ENCODE measurements around the gene CPHXL. TPM values are rescaled to one million over a fixed set of nuclear protein-coding genes. Genes with fewer than 3 reads are reported as not detected.

CPHXL gene
- total and polyA plus RNA-seq, 9 of the 15 experiments (the other 6 are each of a cell fraction or from before 2014, with no cell fraction given), result not detected

DNA sequence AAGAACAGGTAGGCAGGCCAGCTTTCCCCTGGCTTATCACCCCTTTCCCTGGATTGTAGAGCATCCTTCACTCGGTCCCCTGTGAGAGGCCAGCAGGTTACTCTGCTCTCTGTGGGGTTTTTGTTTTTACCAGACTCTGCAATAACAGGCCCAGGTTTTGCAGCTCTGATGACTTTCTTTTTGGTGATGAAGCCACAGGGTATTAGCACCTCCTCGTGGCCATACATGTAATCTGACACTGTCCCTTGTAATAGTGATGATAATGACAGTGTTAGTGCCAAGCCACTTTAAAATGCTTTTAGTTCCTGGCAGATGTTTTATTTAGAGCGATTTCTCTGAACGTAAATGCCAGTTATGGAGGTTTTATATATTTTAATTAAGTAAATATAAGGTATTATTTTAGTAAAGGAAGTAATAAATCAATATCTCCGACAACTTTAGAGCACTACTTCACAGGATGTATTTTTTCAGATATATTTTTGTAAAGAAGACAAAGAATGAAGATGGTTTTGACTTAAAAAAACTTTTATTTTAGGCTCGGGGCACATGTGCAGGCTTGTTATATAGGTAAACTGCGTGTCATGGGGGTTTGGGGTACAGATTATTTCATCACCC is 38.0 kb upstream of the CPHXL start (continued):
- TF ChIP-seq, protein P1, sequence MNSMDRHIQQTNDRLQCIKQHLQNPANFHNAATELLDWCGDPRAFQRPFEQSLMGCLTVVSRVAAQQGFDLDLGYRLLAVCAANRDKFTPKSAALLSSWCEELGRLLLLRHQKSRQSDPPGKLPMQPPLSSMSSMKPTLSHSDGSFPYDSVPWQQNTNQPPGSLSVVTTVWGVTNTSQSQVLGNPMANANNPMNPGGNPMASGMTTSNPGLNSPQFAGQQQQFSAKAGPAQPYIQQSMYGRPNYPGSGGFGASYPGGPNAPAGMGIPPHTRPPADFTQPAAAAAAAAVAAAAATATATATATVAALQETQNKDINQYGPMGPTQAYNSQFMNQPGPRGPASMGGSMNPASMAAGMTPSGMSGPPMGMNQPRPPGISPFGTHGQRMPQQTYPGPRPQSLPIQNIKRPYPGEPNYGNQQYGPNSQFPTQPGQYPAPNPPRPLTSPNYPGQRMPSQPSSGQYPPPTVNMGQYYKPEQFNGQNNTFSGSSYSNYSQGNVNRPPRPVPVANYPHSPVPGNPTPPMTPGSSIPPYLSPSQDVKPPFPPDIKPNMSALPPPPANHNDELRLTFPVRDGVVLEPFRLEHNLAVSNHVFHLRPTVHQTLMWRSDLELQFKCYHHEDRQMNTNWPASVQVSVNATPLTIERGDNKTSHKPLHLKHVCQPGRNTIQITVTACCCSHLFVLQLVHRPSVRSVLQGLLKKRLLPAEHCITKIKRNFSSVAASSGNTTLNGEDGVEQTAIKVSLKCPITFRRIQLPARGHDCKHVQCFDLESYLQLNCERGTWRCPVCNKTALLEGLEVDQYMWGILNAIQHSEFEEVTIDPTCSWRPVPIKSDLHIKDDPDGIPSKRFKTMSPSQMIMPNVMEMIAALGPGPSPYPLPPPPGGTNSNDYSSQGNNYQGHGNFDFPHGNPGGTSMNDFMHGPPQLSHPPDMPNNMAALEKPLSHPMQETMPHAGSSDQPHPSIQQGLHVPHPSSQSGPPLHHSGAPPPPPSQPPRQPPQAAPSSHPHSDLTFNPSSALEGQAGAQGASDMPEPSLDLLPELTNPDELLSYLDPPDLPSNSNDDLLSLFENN (IDR thresholded peaks at IDR 0.05; ENCODE audit: low read depth in 2 of 2, low read length in 2 of 2), result no peak
- TF ChIP-seq HNRNPH1 (optimal IDR thresholded peaks at IDR 0.05; ENCODE audit: low read depth, low read length) (no peak), GTF2E2 (tag; IDR thresholded peaks at IDR 0.05) (no peak), POLR2AphosphoS2 (IDR thresholded peaks at IDR 0.05; ENCODE audit: low read length) (no peak), NCOR1 (IDR thresholded peaks at IDR 0.05) (peak; percentile 16; the same call in 1 of the 2 replicates), DIDO1 (tag; IDR thresholded peaks at IDR 0.05; ENCODE audit: low read depth) (no peak), ARHGAP35 (IDR thresholded peaks at IDR 0.05; ENCODE audit: partially characterized antibody) (no peak), MCM7 (IDR thresholded peaks at IDR 0.05) (no peak), BACH1 (tag; IDR thresholded peaks at IDR 0.05) (no peak), ASH1L (IDR thresholded peaks at IDR 0.05; ENCODE audit: borderline replicate concordance, low read depth, partially characterized antibody) (no peak), TAF15 (IDR thresholded peaks at IDR 0.05; ENCODE audit: low read depth, low read length) (no peak), ILF3 (IDR thresholded peaks at IDR 0.05; ENCODE audit: borderline replicate concordance) (0 out of 2 replicates have a peak, but pooled peaks have one; percentile 25), GTF2A2 (tag; IDR thresholded peaks at IDR 0.05) (no peak), BHLHE40 (IDR thresholded peaks at IDR 0.05; ENCODE audit: low read length) (0 out of 2 replicates have a peak, but pooled peaks have one; percentile 15), ZFX (CRISPR knock-in tag; IDR thresholded peaks at IDR 0.05) (no peak), EP400 (IDR thresholded peaks at IDR 0.05) (no peak)
- TF ChIP-seq, protein P2, sequence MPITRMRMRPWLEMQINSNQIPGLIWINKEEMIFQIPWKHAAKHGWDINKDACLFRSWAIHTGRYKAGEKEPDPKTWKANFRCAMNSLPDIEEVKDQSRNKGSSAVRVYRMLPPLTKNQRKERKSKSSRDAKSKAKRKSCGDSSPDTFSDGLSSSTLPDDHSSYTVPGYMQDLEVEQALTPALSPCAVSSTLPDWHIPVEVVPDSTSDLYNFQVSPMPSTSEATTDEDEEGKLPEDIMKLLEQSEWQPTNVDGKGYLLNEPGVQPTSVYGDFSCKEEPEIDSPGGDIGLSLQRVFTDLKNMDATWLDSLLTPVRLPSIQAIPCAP (CRISPR knock-in tag; IDR thresholded peaks at IDR 0.05; ENCODE audit: borderline replicate concordance), result no peak
- TF ChIP-seq, protein P3, sequence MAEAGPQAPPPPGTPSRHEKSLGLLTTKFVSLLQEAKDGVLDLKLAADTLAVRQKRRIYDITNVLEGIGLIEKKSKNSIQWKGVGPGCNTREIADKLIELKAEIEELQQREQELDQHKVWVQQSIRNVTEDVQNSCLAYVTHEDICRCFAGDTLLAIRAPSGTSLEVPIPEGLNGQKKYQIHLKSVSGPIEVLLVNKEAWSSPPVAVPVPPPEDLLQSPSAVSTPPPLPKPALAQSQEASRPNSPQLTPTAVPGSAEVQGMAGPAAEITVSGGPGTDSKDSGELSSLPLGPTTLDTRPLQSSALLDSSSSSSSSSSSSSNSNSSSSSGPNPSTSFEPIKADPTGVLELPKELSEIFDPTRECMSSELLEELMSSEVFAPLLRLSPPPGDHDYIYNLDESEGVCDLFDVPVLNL (CRISPR knock-in tag; IDR thresholded peaks at IDR 0.05; ENCODE audit: low read depth), result no peak
- TF ChIP-seq, protein P4, sequence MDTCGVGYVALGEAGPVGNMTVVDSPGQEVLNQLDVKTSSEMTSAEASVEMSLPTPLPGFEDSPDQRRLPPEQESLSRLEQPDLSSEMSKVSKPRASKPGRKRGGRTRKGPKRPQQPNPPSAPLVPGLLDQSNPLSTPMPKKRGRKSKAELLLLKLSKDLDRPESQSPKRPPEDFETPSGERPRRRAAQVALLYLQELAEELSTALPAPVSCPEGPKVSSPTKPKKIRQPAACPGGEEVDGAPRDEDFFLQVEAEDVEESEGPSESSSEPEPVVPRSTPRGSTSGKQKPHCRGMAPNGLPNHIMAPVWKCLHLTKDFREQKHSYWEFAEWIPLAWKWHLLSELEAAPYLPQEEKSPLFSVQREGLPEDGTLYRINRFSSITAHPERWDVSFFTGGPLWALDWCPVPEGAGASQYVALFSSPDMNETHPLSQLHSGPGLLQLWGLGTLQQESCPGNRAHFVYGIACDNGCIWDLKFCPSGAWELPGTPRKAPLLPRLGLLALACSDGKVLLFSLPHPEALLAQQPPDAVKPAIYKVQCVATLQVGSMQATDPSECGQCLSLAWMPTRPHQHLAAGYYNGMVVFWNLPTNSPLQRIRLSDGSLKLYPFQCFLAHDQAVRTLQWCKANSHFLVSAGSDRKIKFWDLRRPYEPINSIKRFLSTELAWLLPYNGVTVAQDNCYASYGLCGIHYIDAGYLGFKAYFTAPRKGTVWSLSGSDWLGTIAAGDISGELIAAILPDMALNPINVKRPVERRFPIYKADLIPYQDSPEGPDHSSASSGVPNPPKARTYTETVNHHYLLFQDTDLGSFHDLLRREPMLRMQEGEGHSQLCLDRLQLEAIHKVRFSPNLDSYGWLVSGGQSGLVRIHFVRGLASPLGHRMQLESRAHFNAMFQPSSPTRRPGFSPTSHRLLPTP (IDR thresholded peaks at IDR 0.05; ENCODE audit: borderline replicate concordance, extremely low read depth, insufficient read length), result no peak

Measured in K562 (cell line).